GM12891 (cell line): ENCODE measurements around the gene RNF20.

Experiments
- POLR2A ChIP-seq: IDR thresholded peaks from 2 replicates; pipeline ENCODE4 v1.6.1; 2011; ENCODE audit warnings: low read depth, low read length, control low read depth
- POLR2AphosphoS5 ChIP-seq: IDR thresholded peaks from 2 replicates; pipeline ENCODE4 v1.6.1; 2011; ENCODE audit warnings: low read depth, low read length, control low read depth
- POU2F2 ChIP-seq: IDR thresholded peaks from 2 replicates; pipeline ENCODE4 v1.6.1; 2011; ENCODE audit warnings: low read depth, mild to moderate bottlenecking, control low read depth, low read length, moderate library complexity
- SPI1 ChIP-seq: IDR thresholded peaks from 2 replicates; pipeline ENCODE4 v1.6.1; 2011; ENCODE audit warnings: low read depth, low read length, control low read depth
- TAF1 ChIP-seq: IDR thresholded peaks from 2 replicates; pipeline ENCODE4 v1.6.1; 2011; ENCODE audit warnings: low read depth, low read length, control low read depth

- TF ChIP-seq POU2F2 (no peak), POLR2AphosphoS5 (no peak), POLR2A (no peak), TAF1 (no peak), SPI1 (no peak)
Observed at GRCh38 chr9:101511009-101511408, 22.6 kb upstream of the RNF20 start.
